ENCODE data around the gene DLAT.
"Not testable (repeated sequence)": the region's sequence is repeated elsewhere in the genome, so short reads cannot be mapped to it uniquely, and the experiment has no call there.

Gene DLAT

DNA sequence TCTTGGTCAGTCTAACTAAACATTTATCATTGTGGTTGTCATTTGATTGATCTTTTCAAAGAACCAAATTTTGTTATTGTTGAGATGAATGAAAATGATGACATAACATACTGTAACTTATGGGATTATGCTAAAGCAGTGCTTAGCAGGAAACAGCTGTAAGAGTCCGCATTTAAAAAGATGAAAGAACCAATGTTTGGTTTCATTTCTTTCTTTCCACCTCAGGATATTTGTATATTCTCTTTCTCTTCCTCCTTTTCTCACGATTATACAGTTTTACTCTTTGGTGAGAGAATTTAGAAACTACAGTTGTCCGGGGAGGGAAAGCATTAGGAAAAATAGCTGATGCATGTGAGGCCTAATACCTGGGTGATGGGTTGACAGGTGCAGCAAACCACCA is 25.5 kb downstream of the DLAT start:
- DNase-seq = no peak

DNA sequence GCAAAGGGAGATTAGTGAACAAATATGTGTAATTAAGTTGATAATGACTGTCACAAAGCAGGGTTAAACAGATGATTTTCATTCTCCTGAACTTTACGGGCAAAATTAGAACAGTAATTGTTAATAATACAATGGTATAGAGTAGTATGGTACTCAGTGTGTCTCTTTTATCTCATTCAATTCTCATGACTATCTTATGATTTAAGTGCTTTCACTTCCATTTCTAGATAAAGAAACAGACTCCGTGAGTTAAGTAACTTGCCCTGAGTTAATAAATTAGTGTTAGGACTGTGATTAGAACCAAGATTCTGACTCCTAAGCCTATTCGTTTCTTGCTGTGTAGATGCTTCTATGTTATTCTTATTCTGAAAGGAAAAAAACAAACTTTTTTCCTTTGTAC is 26.6 kb downstream of the DLAT start:
- DNase-seq = no peak

DNA sequence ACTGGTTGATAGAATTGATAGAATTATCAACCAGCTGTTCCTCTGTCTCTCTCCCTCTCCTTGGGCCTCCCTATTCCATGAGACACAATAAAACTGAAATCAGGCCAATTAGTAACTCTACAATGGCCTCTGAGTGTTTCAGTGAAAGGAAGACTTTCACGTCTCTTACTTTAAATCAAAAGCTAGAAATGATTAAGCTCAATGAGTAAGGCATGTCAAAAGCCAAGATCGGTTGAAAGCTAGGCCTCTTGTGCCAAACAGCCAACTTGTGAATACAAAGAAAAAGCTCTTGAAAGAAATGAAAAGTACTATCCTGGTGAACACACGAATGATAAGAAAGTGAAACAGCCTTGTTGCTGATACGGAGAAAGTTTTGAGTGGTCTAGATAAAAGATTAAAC is 32.0 kb downstream of the DLAT start:
- peak; percentile 20 for DNase-seq

DNA sequence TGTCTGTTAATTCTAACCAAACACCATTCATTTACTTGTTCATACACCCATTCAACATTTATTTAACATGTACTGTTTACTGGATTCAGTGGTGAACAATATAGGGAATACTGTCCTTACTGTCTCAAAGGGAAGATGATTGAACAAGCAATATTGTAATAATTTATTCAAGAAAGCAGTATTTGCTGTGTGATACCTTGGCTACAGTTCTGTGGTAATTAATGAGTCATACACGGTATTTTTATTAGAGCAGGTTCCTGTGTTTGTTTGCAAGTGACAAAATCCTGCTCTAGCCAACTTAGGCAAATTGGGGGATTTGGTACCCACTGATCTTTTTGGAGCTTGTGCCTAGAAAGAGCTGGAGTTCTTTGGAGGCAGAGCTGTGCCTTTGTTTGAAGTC is 32.9 kb downstream of the DLAT start:
- no peak for DNase-seq

DNA sequence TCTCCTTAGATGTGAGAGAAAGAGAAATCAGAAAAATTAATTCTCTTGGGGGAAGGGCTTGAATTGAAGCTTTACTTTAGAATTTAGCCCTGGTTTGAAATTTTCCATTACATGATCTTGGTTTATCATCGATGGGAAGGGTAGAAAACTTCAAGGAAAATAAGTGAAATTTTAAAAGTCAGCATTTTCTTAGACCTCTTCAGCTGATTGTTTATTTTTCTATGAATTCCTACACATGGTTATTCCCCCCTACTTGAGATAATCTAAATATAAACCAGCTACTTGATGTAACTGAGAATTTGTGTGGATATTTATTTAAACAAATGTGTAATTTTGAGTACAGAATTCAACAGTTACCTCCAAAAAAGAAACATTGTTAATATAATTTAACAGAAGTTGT is 37.7 kb downstream of the DLAT start:
- DNase-seq = no peak

DNA sequence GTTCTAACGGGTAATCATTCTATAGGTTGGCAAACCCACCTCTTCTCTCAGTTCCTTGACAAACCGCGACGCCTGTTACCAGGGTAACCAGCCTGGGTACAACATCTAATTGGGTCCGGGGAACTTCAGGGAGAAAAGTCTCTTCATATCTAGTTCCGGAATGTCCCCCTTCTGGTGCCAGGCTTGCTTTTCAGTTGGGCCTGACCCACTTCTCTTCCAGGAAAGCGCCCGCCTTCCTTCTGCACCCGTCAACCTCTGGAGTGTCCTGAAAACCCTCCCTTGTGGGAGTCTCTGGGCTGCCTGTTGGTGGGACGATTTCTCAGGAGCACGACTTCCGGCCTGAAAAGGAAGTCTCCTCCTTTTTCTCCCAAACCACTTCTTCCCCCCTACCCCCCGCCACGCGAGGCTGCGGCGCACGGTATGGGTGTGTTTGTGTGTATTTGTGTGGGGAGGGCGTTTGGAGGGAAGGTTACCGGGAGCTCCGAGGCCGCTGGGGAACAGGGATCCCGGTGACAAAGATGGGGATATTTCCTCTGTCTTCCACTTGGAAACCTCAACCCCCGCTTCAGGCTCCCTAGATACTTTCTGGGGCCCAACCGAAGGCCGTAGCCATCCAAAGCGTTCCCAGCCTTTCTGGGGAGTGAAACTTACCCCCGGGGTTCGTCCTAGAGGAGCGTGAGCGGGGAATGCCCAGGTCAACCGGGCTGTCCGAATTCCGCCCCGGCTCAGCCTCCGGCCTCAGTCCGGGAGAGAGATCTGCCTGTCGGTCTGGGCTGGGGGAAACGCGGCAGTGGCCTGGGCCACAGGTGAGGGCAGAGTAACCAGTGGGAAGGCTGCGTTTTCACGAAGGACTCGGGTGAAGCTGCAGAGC is 49.0 kb downstream of the DLAT start, which contains the start of the genes NKAPD1 and PIH1D2:
Gene NKAPD1 (plus strand): TSS at position 359 of the 871 bp plus-strand sequence. CDS start 1,276 bp downstream, outside the sequence.
Gene PIH1D2 (minus strand): TSS at position 77 of the 871 bp plus-strand sequence. CDS start 843 bp downstream, outside the sequence.
- peak; percentile 83 for DNase-seq

DNA sequence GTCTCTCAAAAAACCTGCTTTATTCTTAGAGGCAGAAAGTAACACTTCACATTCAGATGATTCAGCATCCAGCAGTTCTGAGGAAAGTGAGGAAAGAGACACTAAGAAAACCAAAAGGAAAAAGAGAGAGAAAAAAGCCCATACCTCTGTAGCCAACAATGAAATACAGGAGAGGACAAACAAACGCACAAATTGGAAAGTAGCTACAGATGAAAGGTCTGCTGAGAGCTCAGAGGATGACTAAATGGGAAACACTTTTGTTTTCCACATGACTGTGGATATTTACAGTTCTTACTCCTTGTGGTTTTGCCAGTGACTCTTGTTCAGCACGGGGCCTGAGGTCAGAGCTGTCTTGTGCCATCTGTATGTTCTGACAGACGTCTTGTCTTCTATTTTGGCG is 57.5 kb downstream of the DLAT start:
- peak; percentile 57 for DNase-seq

DNA sequence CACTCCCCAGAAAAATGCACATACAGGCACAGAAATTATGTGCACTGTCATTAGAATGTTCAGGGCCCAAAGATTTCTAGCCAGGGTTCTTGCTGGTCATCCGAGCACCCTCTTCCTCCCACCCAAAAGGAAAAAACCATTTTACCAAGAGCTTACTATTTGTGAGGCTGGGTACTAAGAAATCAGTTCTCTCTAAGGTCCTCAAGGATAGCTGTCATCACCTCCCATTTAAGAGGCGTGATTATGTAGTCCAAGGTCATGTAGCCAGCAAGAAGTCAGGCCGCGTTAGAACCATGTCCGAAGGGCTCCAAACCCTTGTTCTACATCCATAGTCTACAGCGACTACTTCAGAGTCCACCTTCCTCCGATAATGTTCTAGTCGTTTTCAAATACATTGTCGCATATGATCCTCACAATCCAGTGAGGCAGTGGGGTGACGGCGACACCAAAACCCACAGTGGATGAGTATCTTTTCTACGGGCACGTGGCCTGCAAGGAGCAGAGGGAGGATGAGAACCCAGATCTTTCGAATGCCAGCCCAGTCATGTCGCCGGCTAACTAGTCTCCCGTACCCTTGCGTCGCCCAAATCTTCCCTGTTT is 60.7 kb downstream of the DLAT start:
- peak; percentile 69 for DNase-seq

DNA sequence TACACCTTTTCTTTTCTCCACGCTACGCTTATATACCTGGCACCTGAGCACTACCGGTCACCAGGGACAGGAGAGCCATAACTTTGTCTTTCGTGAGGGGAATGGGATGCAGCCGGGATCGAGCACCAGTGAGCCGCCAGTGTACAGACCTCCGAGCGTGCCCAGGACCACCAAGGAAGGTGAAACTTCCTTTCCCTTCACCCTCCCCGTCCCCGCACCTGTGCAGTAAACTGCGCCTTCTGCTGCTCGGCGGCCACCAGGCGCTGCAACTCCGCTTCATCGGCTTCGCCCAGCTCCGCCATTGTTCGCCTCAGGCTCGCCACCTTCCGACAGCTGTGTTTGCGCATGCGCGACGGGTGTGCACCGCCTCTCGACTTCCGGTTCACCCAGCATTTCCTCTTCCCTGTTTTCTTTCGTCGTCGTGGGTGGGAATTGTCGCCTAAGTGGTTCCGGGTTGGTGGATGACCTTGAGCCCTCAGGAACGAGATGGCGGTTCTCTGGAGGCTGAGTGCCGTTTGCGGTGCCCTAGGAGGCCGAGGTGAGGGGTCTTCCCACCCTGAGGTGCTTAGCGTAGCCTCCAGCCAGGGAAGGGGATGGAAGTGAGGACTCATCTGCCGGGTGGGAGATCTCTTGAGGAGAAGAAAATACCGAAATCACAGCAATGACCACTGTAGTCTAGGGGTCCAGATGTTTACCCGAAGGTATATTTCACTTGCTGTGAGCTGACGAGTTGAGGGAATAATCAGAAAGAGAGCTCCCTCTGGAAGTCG is 61.4 kb downstream of the DLAT start, which contains the start of the genes SDHD and TIMM8B:
Gene SDHD (plus strand): TSS at position 452 of the 770 bp plus-strand sequence. CDS start 35 bp downstream, at position 487.
Gene TIMM8B (minus strand): TSS at position 335 of the 770 bp plus-strand sequence. CDS start 33 bp downstream, at position 302.
- DNase-seq = peak; percentile 96

DNA sequence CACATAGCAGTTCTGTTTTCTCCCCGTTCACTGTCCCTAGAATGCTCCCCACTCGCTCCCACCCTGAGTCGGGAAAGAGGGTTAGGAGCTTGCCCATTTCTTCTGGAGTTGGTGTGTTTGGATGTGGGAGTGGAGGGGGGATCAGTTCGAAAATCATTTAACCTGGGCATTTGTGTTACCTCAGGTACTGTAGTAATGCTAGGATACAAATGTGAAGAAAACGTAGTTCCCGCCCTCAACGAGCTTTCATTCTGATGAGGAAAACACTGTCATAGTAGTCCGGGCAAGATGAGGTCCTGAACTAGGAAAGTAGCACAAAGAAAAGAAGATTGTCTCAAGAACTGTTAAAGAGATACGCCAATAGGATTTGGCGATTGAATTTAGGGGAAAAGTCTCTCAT is 62.0 kb downstream of the DLAT start:
- no peak for DNase-seq

DNA sequence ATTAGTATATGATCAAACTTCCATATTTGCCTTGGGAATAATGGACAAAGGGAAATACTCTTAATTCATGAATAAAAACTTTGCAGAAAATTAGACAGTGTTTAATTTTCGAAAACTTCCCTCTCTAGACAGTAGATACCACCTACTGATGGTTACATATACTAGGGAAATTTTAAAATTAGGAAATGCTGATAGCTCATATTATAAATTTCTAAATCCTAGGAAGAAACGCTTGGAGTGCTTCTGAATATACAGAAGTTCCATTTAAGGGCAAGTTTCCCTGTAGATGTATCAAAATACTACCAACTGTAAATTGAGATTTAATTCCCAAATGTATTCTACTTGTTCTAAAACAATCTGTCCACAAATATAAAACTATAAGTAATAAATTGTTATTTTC is 70.1 kb downstream of the DLAT start:
- DNase-seq = not testable (repeated sequence)

DNA sequence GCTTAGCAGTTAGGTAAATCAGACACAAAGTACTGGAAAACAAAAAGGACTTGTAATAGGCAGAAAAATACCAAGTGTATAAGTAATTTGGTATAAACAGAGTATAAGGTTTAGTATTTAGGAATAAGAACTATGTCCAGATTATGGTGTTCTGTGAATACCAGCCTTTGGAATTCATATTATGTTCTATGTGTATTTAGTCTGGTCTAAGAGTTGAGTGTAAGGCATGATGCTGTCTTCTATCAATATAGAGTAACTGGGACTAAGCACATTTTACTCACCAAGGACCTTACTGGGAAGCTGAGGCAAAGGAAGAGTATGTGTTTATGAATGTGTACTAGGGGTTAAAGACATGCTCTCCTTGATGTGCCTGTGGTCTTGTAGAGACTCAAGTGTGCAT is 71.0 kb downstream of the DLAT start:
- DNase-seq = no peak

DNA sequence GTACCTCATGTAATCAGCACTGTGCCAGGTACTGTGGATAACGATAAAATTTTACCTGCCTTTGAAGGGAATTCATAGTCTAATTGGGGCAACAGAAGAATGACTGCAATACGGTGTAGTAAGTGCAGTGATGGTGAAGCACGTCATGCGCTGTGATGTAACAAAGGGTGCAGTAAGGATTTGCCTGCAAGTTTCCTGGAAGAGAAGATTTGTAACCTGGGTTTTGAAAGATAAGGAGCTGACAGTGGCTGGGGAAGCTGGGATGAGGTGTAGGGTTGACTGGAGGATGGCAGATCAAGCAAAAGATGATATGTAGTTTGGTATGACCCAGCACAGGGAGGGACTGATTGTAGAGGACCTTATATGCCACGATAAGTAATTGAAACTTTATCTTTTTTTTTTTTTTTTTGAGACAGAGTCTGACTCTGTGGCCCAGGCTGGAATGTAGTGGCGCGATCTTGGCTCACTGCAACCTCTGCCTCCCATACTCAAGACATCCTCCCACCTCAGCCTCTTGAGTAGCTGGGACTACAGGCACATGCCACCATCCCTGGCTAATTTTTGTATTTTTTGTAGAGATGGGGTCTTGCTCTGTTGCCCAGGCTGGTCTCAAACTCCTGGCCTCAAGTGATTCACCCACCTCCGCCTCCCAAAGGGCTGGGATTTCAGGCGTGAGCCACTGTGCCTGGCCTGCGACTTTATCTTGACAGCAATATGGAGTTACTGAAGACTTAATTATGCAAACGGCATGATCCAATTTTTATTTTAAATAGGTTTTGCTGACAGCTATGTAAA is 72.7 kb downstream of the DLAT start:
- no peak for DNase-seq

DNA sequence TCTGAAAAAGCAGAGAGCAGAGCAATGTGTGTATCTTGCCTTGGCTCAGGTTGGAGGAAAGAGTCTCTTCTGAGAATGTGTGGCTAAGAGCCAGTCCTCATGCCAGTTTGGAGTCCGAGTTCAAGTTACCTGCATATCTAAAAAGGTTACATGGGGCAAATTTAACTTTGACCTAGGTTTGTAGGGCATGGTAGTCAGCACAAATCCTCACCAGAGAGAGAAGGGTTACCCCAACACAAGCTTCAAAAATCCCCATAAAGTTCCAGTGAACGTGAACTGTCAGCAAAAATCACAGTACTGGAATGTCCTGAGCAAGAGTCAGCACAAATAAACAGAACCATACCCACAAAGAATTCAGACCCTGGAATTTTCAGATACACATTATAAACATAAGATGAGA is 75.3 kb downstream of the DLAT start:
- DNase-seq = no peak

DNA sequence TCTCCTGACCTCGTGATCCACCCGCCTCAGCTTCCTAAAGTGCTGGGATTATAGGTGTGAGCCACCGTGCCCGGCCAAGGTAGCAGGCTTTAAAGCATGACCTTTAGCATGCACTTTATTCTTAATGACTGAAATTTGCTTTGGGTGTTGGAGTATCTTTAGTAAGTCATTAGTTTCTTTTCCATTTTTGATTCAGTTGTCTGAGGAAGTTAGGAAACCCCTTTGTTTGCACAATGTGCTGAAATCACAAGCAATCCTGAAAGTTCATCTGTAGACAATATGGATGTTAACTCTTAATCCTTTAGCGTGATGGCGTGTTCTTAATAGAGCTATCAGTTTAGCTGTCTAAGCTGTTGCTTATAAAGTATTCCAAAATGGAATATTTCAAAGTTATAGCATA is 78.2 kb downstream of the DLAT start:
- DNase-seq = no peak

DNA sequence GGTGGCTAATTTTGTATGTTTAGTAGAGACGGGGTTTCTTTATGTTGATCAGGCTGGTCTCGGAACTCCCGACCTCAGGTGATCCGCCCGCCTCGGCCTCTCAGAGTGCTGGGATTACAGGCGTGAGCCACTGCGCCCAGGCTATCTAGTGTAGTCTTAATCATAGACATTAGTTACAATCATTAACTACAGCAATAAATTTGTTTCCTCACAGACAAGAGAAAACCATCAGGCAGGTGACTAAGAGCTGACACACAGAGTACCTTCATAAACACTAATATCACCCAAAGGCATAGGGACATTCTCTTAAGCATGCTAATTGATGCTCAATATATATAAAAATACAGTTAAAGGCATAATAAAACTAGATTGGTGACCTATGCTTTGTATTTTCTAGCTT is 80.9 kb downstream of the DLAT start:
- DNase-seq = no peak

All from activated CD4-positive, alpha-beta T cell treated with anti-CD3 and anti-CD28 coated beads for 48 hours (primary cell).